H1 (cell line): ENCODE results near the gene MYO3A. TPM values are rescaled to one million over a fixed set of nuclear protein-coding genes. Genes with fewer than 3 reads are reported as not detected.
A peak's percentile ranks its signal among the peaks of the same experiment; 100 is the strongest.

Source experiments
- ATF2 ChIP-seq: IDR thresholded peaks from 2 replicates; pipeline ENCODE4 v1.6.1; 2012; ENCODE audit warnings: low read length, inconsistent platforms
- BCL11A ChIP-seq, 2 experiments: IDR thresholded peaks; one replicate each; pipeline ENCODE4 v1.6.1; 2011; ENCODE audit warnings: low read depth in 2 of 2, low read length in 2 of 2, mild to moderate bottlenecking in 2 of 2
- BRCA1 ChIP-seq: IDR thresholded peaks from 2 replicates; pipeline ENCODE4 v1.6.1; 2012; ENCODE audit warnings: low read depth, low read length, improper control_type of control experiment
- CBX8 ChIP-seq: fragments of 300-800, 300-1000 bp; sonication (generic); IDR thresholded peaks from 2 replicates; pipeline ENCODE4 v1.7.1; 2016; ENCODE audit warnings: low read depth, low read length, borderline replicate concordance
- CTBP2 ChIP-seq: IDR thresholded peaks from 2 replicates; pipeline ENCODE4 v1.7.0; 2011; ENCODE audit warnings: borderline replicate concordance, mild to moderate bottlenecking, moderate library complexity, mixed read lengths, low read length; ENCODE audit not compliant: insufficient read depth, insufficient read length
- CTCF ChIP-seq, 3 experiments: IDR thresholded peaks; 1 replicate in 2 of 3; 2 replicates in 1 of 3; pipeline versions ENCODE4 v1.5.1 to v1.6.1; 2011; ENCODE audit warnings: low read length in 3 of 3, mild to moderate bottlenecking in 3 of 3, inconsistent platforms in 2 of 3, low read depth in 1 of 3, moderate library complexity in 1 of 3; ENCODE audit not compliant: insufficient read depth in 1 of 3; ENCODE audit errors: control extremely low read depth in 1 of 3
- E2F6 ChIP-seq: IDR thresholded peaks from 2 replicates; pipeline ENCODE4 v1.6.1; 2012; ENCODE audit warnings: inconsistent platforms
- FOSL1 ChIP-seq: IDR thresholded peaks from 2 replicates; pipeline ENCODE4 v1.6.1; 2011; ENCODE audit warnings: mild to moderate bottlenecking, low read depth, low read length, moderate library complexity; ENCODE audit not compliant: insufficient read depth
- HDAC6 ChIP-seq: IDR thresholded peaks from one replicate; pipeline ENCODE4 v1.7.1; 2012; ENCODE audit warnings: low read depth, mild to moderate bottlenecking, inconsistent platforms, low read length, moderate library complexity
- KDM1A ChIP-seq: fragments of 200-600, 300-600 bp; sonication (generic); IDR thresholded peaks from 2 replicates; pipeline ENCODE4 v1.7.1; 2016; ENCODE audit warnings: mild to moderate bottlenecking, low read length, borderline replicate concordance
- KDM5A ChIP-seq: fragments of 200-600 bp; IDR thresholded peaks from 2 replicates; pipeline ENCODE4 v1.7.1; 2012; ENCODE audit warnings: mild to moderate bottlenecking, low read length, inconsistent platforms, mixed read lengths
- NRF1 ChIP-seq: IDR thresholded peaks from 2 replicates; pipeline ENCODE4 v1.6.1; 2011; ENCODE audit warnings: mild to moderate bottlenecking, low read depth, low read length, improper control_type of control experiment
- POLR2AphosphoS5 ChIP-seq: IDR thresholded peaks from 2 replicates; pipeline ENCODE4 v1.6.1; 2011; ENCODE audit warnings: low read depth, low read length
- RXRA ChIP-seq: IDR thresholded peaks from 2 replicates; pipeline ENCODE4 v1.6.1; 2011; ENCODE audit warnings: low read depth, mild to moderate bottlenecking, low read length, moderate library complexity; ENCODE audit not compliant: insufficient read depth
- SIN3A ChIP-seq, 2 experiments: IDR thresholded peaks in 1 of 2; conservative IDR thresholded peaks in 1 of 2; 2 replicates each; pipeline ENCODE4 v1.6.1; 2011 to 2012; ENCODE audit warnings: low read length in 2 of 2, improper control_type of control experiment in 1 of 2, low read depth in 1 of 2, mild to moderate bottlenecking in 1 of 2
- SP4 ChIP-seq: IDR thresholded peaks from 2 replicates; pipeline ENCODE4 v1.6.1; 2012; ENCODE audit warnings: low read length, inconsistent platforms
- TCF12 ChIP-seq: IDR thresholded peaks from 2 replicates; pipeline ENCODE4 v1.6.1; 2011; ENCODE audit warnings: low read depth, mild to moderate bottlenecking, low read length
- YY1 ChIP-seq: IDR thresholded peaks from 2 replicates; pipeline ENCODE4 v1.6.1; 2011; ENCODE audit warnings: low read depth, mild to moderate bottlenecking, low read length
- polyA plus RNA-seq, 7 experiments: library from polyadenylated mRNA; depleted of rRNA in 3 of 7; stranded (reverse) in 5 of 7; unstranded in 2 of 7; fragments of >200 nt in 5 of 7; fragments of 200-250 nt in 2 of 7; gene quantifications; 1 replicate in 5 of 7; 2 replicates in 1 of 7; 4 replicates in 1 of 7; pipeline versions ENCODE4 v1.2.1 to v1.2.3, GENCODE V29; 2011 to 2013; ENCODE audit warnings: missing spikeins in 2 of 7, mixed read lengths in 2 of 7
- total RNA-seq: library from RNA; stranded (reverse); fragmentation: NEBNext Ultra II Directional; extraction: Animal tissue kit (Norgen Biotek cat#: 25700); gene quantifications from 2 replicates; pipeline ENCODE4 v1.2.1, GENCODE V29; 2021

The MYO3A gene
- total and polyA plus RNA-seq, 2 of the 8 experiments (the other 6 are each of a cell fraction or from before 2014, with no cell fraction given): 3.9 to 5.3 TPM

GRCh38 chr10:25933653-25934608 lies at the start of gene MYO3A (continued):
- TF ChIP-seq HDAC6: no peak
- TF ChIP-seq KDM1A: 0 out of 2 replicates have a peak, but pooled peaks have one; percentile 9
- TF ChIP-seq BCL11A (IDR thresholded peaks at IDR 0.05; ENCODE audit: low read depth in 2 of 2, low read length in 2 of 2): no peak
- no peak for TF ChIP-seq KDM5A
- TF ChIP-seq NRF1: no peak
- peak; percentile 18 to 28 (median 26); a peak in 3 of 4 replicates for TF ChIP-seq CTCF (IDR thresholded peaks at IDR 0.05; ENCODE audit: control extremely low read depth in 1 of 3, insufficient read depth in 1 of 3, low read depth in 1 of 3, low read length in 3 of 3)
- no peak for TF ChIP-seq FOSL1
- no peak for TF ChIP-seq RXRA
- no peak for TF ChIP-seq ATF2
- no peak for TF ChIP-seq TCF12
- no peak for TF ChIP-seq CBX8
- TF ChIP-seq E2F6: peak; percentile 86
- TF ChIP-seq SP4: peak; percentile 44; the same call in 1 of the 2 replicates
- 0 out of 4 replicates have a peak, but pooled peaks of 1 of the 2 experiments have one; percentile 6 for TF ChIP-seq SIN3A (conservative IDR thresholded peaks at IDR 0.05 in 1 of 2, IDR thresholded peaks at IDR 0.05 in 1 of 2; ENCODE audit: low read depth in 1 of 2, low read length in 2 of 2)
- TF ChIP-seq YY1: peak; percentile 18; the same call in 1 of the 2 replicates
- no peak for TF ChIP-seq POLR2AphosphoS5
- TF ChIP-seq CTBP2: no peak
- no peak for TF ChIP-seq BRCA1
